Transverse colon (tissue), 3 donors: Measurements from ENCODE around the gene GRIK4.

ENCODE experiments used
- CTCF ChIP-seq, 5 experiments: fragments of 200-600 bp in 3 of 5; fragments of 450-650 bp in 2 of 5; sonication (generic) in 3 of 5; IDR thresholded peaks; 1 replicate in 2 of 5; 2 replicates in 3 of 5; pipeline ENCODE4 v1.5.1; 2016 to 2017; ENCODE audit warnings: antibody characterized with exemption in 5 of 5, inconsistent platforms in 3 of 5, mild to moderate bottlenecking in 2 of 5, moderate library complexity in 1 of 5
- EP300 ChIP-seq: sonication (generic); formaldehyde crosslinking; IDR thresholded peaks from one replicate; pipeline ENCODE4 v1.6.1; 2017; ENCODE audit warnings: antibody characterized with exemption, low read depth

GRCh38 chr11:120740380-120740779, 228.8 kb downstream of the GRIK4 start:
- TF ChIP-seq CTCF (IDR thresholded peaks at IDR 0.05) (no peak), EP300 (no peak)
